ENCODE results near the gene C2orf66.

GRCh38 chr2:196804381-196804780 is 4.8 kb downstream of the C2orf66 start:
- TF ChIP-seq CTCF (IDR thresholded peaks at IDR 0.05): no peak
- TF ChIP-seq POLR2A (IDR thresholded peaks at IDR 0.05): no peak

Data from lower leg skin (tissue), 3 donors.